ENCODE measurements around the gene TSHZ2. TPM values are rescaled to one million over a fixed set of nuclear protein-coding genes. Genes with fewer than 3 reads are reported as not detected.

The TSHZ2 gene
- total RNA-seq, 4 donors from 2014 or later = 10.3 to 15.0 (median 12.9) TPM

- DNase-seq (ENCODE audit: extremely low spot score) = no peak
- intact Hi-C loops (cut with DNase I) = no loop called here
- no peak overlapping the region for H3K27ac ChIP-seq (replicated peaks in 1 of 4)
- no peak for TF ChIP-seq POLR2AphosphoS5 (IDR thresholded peaks at IDR 0.05)
- no peak for TF ChIP-seq POLR2A (IDR thresholded peaks at IDR 0.05; ENCODE audit: low read depth)
- TF ChIP-seq CTCF (IDR thresholded peaks at IDR 0.05) = no peak
- TF ChIP-seq EP300 (IDR thresholded peaks at IDR 0.05) = no peak
- H3K4me3 ChIP-seq = no peak overlapping the region
- H3K27me3 ChIP-seq = no peaks in the 10 kb centered on the region
- H3K36me3 ChIP-seq = no peaks in the 10 kb centered on the region
- WGBS = 81% methylated on average over 6 of the region's 6 CpGs
- no peaks in the 10 kb centered on the region for H3K9me3 ChIP-seq
- H3K4me1 ChIP-seq = no peaks in the 10 kb centered on the region
These were observed 120.7 kb downstream of the TSHZ2 start for GRCh38 chr20:53092772-53093300.

GRCh38 chr20:53097371-53097770 is 125.2 kb downstream of the TSHZ2 start:
- intact Hi-C loops (cut with DNase I) = no loop called here
- no peaks in the 10 kb centered on the region for H3K36me3 ChIP-seq
- H3K4me1 ChIP-seq = peaks cover 0 to 13% (median 6%) of the 10 kb centered on the region in 4 donors
- no peak overlapping the region for H3K27ac ChIP-seq (replicated peaks in 1 of 4)
- no peaks in the 10 kb centered on the region for H3K27me3 ChIP-seq
- no peak for TF ChIP-seq CTCF (IDR thresholded peaks at IDR 0.05)
- no peak for DNase-seq (ENCODE audit: extremely low spot score)
- no peaks in the 10 kb centered on the region for H3K9me3 ChIP-seq
- H3K4me3 ChIP-seq = no peak overlapping the region
- no CpG with 5 or more reads among the region's 2 CpGs for WGBS

- Histone ChIP-seq H3K27ac (replicated peaks in 1 of 4) (no peak overlapping the region), H3K4me1 (peaks cover 0 to 13% (median 6%) of the 10 kb centered on the region in 4 donors), H3K9me3 (no peaks in the 10 kb centered on the region), H3K4me3 (no peak overlapping the region), H3K36me3 (no peaks in the 10 kb centered on the region), H3K27me3 (no peaks in the 10 kb centered on the region)
- 89% methylated on average over 4 of the region's 4 CpGs for WGBS
- TF ChIP-seq POLR2AphosphoS5 (IDR thresholded peaks at IDR 0.05) = no peak
- no peak for TF ChIP-seq EP300 (IDR thresholded peaks at IDR 0.05)
- TF ChIP-seq CTCF (IDR thresholded peaks at IDR 0.05) = no peak
- no peak for TF ChIP-seq POLR2A (IDR thresholded peaks at IDR 0.05; ENCODE audit: low read depth)
- DNase-seq (ENCODE audit: extremely low spot score) = no peak
- intact Hi-C loops (cut with DNase I) = no loop called here
These were observed 125.6 kb downstream of the TSHZ2 start for GRCh38 chr20:53097791-53098190.

GRCh38 chr20:53098621-53099020 is 126.5 kb downstream of the TSHZ2 start:
- WGBS = 92% methylated on average over 1 of the region's 1 CpG
- Histone ChIP-seq H3K27ac (replicated peaks in 1 of 4) (no peak overlapping the region), H3K4me3 (no peak overlapping the region), H3K9me3 (no peaks in the 10 kb centered on the region), H3K4me1 (peaks cover 0 to 13% (median 6%) of the 10 kb centered on the region in 4 donors), H3K36me3 (no peaks in the 10 kb centered on the region), H3K27me3 (no peaks in the 10 kb centered on the region)
- TF ChIP-seq CTCF (IDR thresholded peaks at IDR 0.05) (no peak), EP300 (IDR thresholded peaks at IDR 0.05) (no peak), POLR2AphosphoS5 (IDR thresholded peaks at IDR 0.05) (no peak), POLR2A (IDR thresholded peaks at IDR 0.05; ENCODE audit: low read depth) (no peak)
- DNase-seq (ENCODE audit: extremely low spot score) = no peak
- intact Hi-C loops (cut with DNase I) = no loop called here

GRCh38 chr20:53099856-53100255 is 127.7 kb downstream of the TSHZ2 start:
- Histone ChIP-seq H3K36me3 (no peaks in the 10 kb centered on the region), H3K27me3 (no peaks in the 10 kb centered on the region), H3K4me1 (peaks cover 0 to 13% (median 6%) of the 10 kb centered on the region in 4 donors), H3K9me3 (no peaks in the 10 kb centered on the region), H3K27ac (replicated peaks in 1 of 4) (no peak overlapping the region), H3K4me3 (no peak overlapping the region)
- intact Hi-C loops (cut with DNase I) = no loop called here
- DNase-seq (ENCODE audit: extremely low spot score) = no peak
- 45% methylated on average over 2 of the region's 2 CpGs for WGBS
- no peak for TF ChIP-seq CTCF (IDR thresholded peaks at IDR 0.05)
- no peak for TF ChIP-seq EP300 (IDR thresholded peaks at IDR 0.05)
- TF ChIP-seq POLR2AphosphoS5 (IDR thresholded peaks at IDR 0.05) = no peak
- no peak for TF ChIP-seq POLR2A (IDR thresholded peaks at IDR 0.05; ENCODE audit: low read depth)

Measured in esophagus muscularis mucosa (tissue), 4 donors.